ENCODE data around the gene TP53BP2. TPM values are rescaled to one million over a fixed set of nuclear protein-coding genes. Genes with fewer than 3 reads are reported as not detected.

Gene TP53BP2
- total RNA-seq, 2 experiments from 2014 or later: 21.1 to 21.7 TPM

GRCh38 chr1:223748405-223748772, 97.4 kb downstream of the TP53BP2 start:
- Histone ChIP-seq H3K4me2 (ENCODE audit: low read length) (no peak overlapping the region), H3K27ac (ENCODE audit: low read depth, low read length, poor library complexity, severe bottlenecking) (no peak overlapping the region), H2AFZ (ENCODE audit: low read length) (no peak overlapping the region), H3K9me2 (ENCODE audit: insufficient read depth, low read length) (no peaks in the 10 kb centered on the region), H3K4me1 (ENCODE audit: insufficient read depth, low read length, poor library complexity, severe bottlenecking) (no peaks in the 10 kb centered on the region), H4K20me1 (ENCODE audit: insufficient read depth, low read length) (no peaks in the 10 kb centered on the region), H3K79me2 (ENCODE audit: insufficient read depth, low read depth, low read length) (no peaks in the 10 kb centered on the region), H3K36me3 (ENCODE audit: insufficient read depth, low read length) (no peaks in the 10 kb centered on the region), H3K9me3 (ENCODE audit: low read length) (no peaks in the 10 kb centered on the region), H3K4me3 (ENCODE audit: low read depth, low read length, poor library complexity, severe bottlenecking) (no peak overlapping the region)
- no TSS peak for BruUV-seq (replicated peaks)
- CTCF ChIA-PET (ENCODE audit: unreplicated experiment): no interaction called here
- POLR2A ChIA-PET: interaction anchor here (0.6 kb wide), 1 partner anchor 19 kb away, joined by 4 read pairs; no protein-coding TSS in a partner anchor
- intact Hi-C loops (cut with micrococcal nuclease; ENCODE audit: unreplicated experiment): no loop called here
- TF ChIP-seq CTCF (conservative IDR thresholded peaks at IDR 0.05; ENCODE audit: low read length) (no peak), EZH2phosphoT487 (IDR thresholded peaks at IDR 0.05; ENCODE audit: borderline replicate concordance, low read depth, low read length) (no peak)
- DNase-seq (ENCODE audit: low spot score): no peak

GRCh38 chr1:223747838-223748335, 97.9 kb downstream of the TP53BP2 start:
- H3K4me1 ChIP-seq (ENCODE audit: insufficient read depth, low read length, poor library complexity, severe bottlenecking): no peaks in the 10 kb centered on the region
- no peaks in the 10 kb centered on the region for H3K79me2 ChIP-seq (ENCODE audit: insufficient read depth, low read depth, low read length)
- no peak overlapping the region for H3K27ac ChIP-seq (ENCODE audit: low read depth, low read length, poor library complexity, severe bottlenecking)
- CTCF ChIA-PET (ENCODE audit: unreplicated experiment): no interaction called here
- TF ChIP-seq CTCF (conservative IDR thresholded peaks at IDR 0.05; ENCODE audit: low read length) (no peak), EZH2phosphoT487 (IDR thresholded peaks at IDR 0.05; ENCODE audit: borderline replicate concordance, low read depth, low read length) (no peak)
- no peak overlapping the region for H2AFZ ChIP-seq (ENCODE audit: low read length)
- no peaks in the 10 kb centered on the region for H3K9me3 ChIP-seq (ENCODE audit: low read length)
- no peaks in the 10 kb centered on the region for H4K20me1 ChIP-seq (ENCODE audit: insufficient read depth, low read length)
- H3K4me3 ChIP-seq (ENCODE audit: low read depth, low read length, poor library complexity, severe bottlenecking): no peak overlapping the region
- no peaks in the 10 kb centered on the region for H3K9me2 ChIP-seq (ENCODE audit: insufficient read depth, low read length)
- H3K36me3 ChIP-seq (ENCODE audit: insufficient read depth, low read length): no peaks in the 10 kb centered on the region
- POLR2A ChIA-PET: interaction anchor here (0.6 kb wide), 1 partner anchor 19 kb away, joined by 4 read pairs; no protein-coding TSS in a partner anchor
- intact Hi-C loops (cut with micrococcal nuclease; ENCODE audit: unreplicated experiment): no loop called here
- H3K4me2 ChIP-seq (ENCODE audit: low read length): no peak overlapping the region
- DNase-seq (ENCODE audit: low spot score): no peak
- BruUV-seq (replicated peaks): no TSS peak

- H3K9me2 ChIP-seq (ENCODE audit: insufficient read depth, low read length): no peaks in the 10 kb centered on the region
- H4K20me1 ChIP-seq (ENCODE audit: insufficient read depth, low read length): no peaks in the 10 kb centered on the region
- no peak overlapping the region for H3K4me2 ChIP-seq (ENCODE audit: low read length)
- no peaks in the 10 kb centered on the region for H3K4me1 ChIP-seq (ENCODE audit: insufficient read depth, low read length, poor library complexity, severe bottlenecking)
- H3K27ac ChIP-seq (ENCODE audit: low read depth, low read length, poor library complexity, severe bottlenecking): no peak overlapping the region
- TF ChIP-seq CTCF (conservative IDR thresholded peaks at IDR 0.05; ENCODE audit: low read length): no peak
- TF ChIP-seq EZH2phosphoT487 (IDR thresholded peaks at IDR 0.05; ENCODE audit: borderline replicate concordance, low read depth, low read length): no peak
- no peaks in the 10 kb centered on the region for H3K36me3 ChIP-seq (ENCODE audit: insufficient read depth, low read length)
- H3K4me3 ChIP-seq (ENCODE audit: low read depth, low read length, poor library complexity, severe bottlenecking): no peak overlapping the region
- intact Hi-C loops (cut with micrococcal nuclease; ENCODE audit: unreplicated experiment): no loop called here
- H3K9me3 ChIP-seq (ENCODE audit: low read length): no peaks in the 10 kb centered on the region
- BruUV-seq (replicated peaks): no TSS peak
- no peaks in the 10 kb centered on the region for H3K79me2 ChIP-seq (ENCODE audit: insufficient read depth, low read depth, low read length)
- POLR2A ChIA-PET: no interaction called here
- H2AFZ ChIP-seq (ENCODE audit: low read length): no peak overlapping the region
- no peak for DNase-seq (ENCODE audit: low spot score)
- CTCF ChIA-PET (ENCODE audit: unreplicated experiment): interaction anchor here (1.0 kb wide), 1 partner anchor 11 kb away, joined by 3 read pairs; no protein-coding TSS in a partner anchor
Measured at GRCh38 chr1:223745731-223746130, 100.0 kb downstream of the TP53BP2 start.

Data from OCI-LY7 (cell line).